WTC11 (cell line): ENCODE measurements around the gene CCDC149.

Experiments used
- CREM ChIP-seq: sonication (generic); formaldehyde crosslinking; IDR thresholded peaks from 2 replicates; pipeline ENCODE4 v1.8.1; 2022; ENCODE audit warnings: mild to moderate bottlenecking, missing genetic modification reagents, moderate library complexity
- MXD4 ChIP-seq: fragments of 250-450 bp; sonication (Bioruptor Pico); IDR thresholded peaks from 2 replicates; pipeline ENCODE4 v1.8.0; 2021; ENCODE audit warnings: mild to moderate bottlenecking, moderate library complexity, borderline replicate concordance
- NR2C2 ChIP-seq: sonication (generic); formaldehyde crosslinking; IDR thresholded peaks from 2 replicates; pipeline ENCODE4 v1.8.0; 2022; ENCODE audit warnings: mild to moderate bottlenecking, missing genetic modification reagents
- SMAD3 ChIP-seq: sonication (generic); formaldehyde crosslinking; IDR thresholded peaks from 2 replicates; pipeline ENCODE4 v1.8.0; 2022; ENCODE audit warnings: missing genetic modification reagents, mild to moderate bottlenecking, borderline replicate concordance
- TEAD4 ChIP-seq: sonication (generic); formaldehyde crosslinking; IDR thresholded peaks from 2 replicates; pipeline ENCODE4 v1.8.0; 2022; ENCODE audit warnings: mild to moderate bottlenecking, missing genetic modification reagents
- ZNF671 ChIP-seq: fragments of 250-450 bp; sonication (Bioruptor Pico); IDR thresholded peaks from 2 replicates; pipeline ENCODE4 v1.8.0; 2021; ENCODE audit warnings: mild to moderate bottlenecking
- TF ChIP-seq, protein P1 (sequence below): fragments of 200-600 bp; IDR thresholded peaks from 2 replicates; pipeline ENCODE4 v1.8.0; 2022; ENCODE audit warnings: antibody characterized with exemption
- TF ChIP-seq, protein P2 (sequence below): sonication (generic); formaldehyde crosslinking; IDR thresholded peaks from 2 replicates; pipeline ENCODE4 v1.8.0; 2022; ENCODE audit warnings: mild to moderate bottlenecking, missing genetic modification reagents
- TF ChIP-seq, protein P3 (sequence below): sonication (generic); formaldehyde crosslinking; IDR thresholded peaks from 2 replicates; pipeline ENCODE4 v1.8.0; 2022; ENCODE audit warnings: mild to moderate bottlenecking, missing genetic modification reagents
- TF ChIP-seq, protein P4 (sequence below): fragments of 250-450 bp; sonication (Bioruptor Pico); IDR thresholded peaks from 2 replicates; pipeline ENCODE4 v2.1.2; 2022; ENCODE audit warnings: mild to moderate bottlenecking, moderate library complexity
- TF ChIP-seq, protein P5 (sequence below): fragments of 250-450 bp; sonication (Bioruptor Pico); IDR thresholded peaks from 2 replicates; pipeline ENCODE4 v1.8.0; 2021; ENCODE audit warnings: mild to moderate bottlenecking
- TF ChIP-seq, protein P6 (sequence below): sonication (generic); formaldehyde crosslinking; IDR thresholded peaks from 2 replicates; pipeline ENCODE4 v1.8.1; 2023; ENCODE audit warnings: mild to moderate bottlenecking, missing genetic modification reagents, moderate library complexity

DNA sequence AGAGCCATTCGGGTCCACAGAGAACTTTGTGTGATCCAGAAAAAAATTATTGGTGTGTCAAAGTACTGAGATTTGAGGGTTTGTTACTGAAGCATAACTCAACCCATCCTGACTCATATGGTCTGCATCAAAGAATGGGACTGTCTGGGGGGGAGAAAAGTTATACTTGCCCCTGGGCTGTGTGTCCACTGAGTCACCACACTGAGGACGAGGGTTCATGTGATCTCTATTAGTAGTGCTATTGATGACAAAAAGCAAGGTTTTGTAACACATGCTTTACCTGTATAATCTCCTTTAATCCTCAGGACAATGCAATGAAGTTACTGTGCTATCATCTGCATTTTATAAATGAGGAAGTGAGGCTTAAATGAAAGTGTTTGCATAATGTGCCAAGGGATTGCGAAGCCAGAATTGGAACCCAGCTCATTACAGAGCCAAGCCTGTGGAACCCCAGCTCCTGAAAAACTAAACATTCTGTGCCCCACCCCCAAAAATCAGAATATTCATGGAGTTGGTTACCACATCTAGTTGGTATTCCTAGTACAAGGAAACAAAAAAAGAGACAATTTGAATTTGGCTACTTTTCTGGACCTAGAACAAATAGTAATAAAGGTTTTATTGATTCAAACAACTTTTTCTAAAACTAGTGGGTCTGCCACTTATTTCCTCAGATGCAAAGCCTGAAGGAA is 31.2 kb downstream of the CCDC149 start:
- TF ChIP-seq TEAD4 (CRISPR knock-in tag): no peak
- TF ChIP-seq, protein P1, sequence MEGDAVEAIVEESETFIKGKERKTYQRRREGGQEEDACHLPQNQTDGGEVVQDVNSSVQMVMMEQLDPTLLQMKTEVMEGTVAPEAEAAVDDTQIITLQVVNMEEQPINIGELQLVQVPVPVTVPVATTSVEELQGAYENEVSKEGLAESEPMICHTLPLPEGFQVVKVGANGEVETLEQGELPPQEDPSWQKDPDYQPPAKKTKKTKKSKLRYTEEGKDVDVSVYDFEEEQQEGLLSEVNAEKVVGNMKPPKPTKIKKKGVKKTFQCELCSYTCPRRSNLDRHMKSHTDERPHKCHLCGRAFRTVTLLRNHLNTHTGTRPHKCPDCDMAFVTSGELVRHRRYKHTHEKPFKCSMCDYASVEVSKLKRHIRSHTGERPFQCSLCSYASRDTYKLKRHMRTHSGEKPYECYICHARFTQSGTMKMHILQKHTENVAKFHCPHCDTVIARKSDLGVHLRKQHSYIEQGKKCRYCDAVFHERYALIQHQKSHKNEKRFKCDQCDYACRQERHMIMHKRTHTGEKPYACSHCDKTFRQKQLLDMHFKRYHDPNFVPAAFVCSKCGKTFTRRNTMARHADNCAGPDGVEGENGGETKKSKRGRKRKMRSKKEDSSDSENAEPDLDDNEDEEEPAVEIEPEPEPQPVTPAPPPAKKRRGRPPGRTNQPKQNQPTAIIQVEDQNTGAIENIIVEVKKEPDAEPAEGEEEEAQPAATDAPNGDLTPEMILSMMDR: no peak
- TF ChIP-seq ZNF671 (CRISPR knock-in tag): no peak
- TF ChIP-seq, protein P2, sequence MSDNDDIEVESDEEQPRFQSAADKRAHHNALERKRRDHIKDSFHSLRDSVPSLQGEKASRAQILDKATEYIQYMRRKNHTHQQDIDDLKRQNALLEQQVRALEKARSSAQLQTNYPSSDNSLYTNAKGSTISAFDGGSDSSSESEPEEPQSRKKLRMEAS: no peak
- TF ChIP-seq CREM (CRISPR knock-in tag): no peak
- no peak for TF ChIP-seq NR2C2 (CRISPR knock-in tag)
- TF ChIP-seq, protein P3, sequence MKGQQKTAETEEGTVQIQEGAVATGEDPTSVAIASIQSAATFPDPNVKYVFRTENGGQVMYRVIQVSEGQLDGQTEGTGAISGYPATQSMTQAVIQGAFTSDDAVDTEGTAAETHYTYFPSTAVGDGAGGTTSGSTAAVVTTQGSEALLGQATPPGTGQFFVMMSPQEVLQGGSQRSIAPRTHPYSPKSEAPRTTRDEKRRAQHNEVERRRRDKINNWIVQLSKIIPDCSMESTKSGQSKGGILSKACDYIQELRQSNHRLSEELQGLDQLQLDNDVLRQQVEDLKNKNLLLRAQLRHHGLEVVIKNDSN (CRISPR knock-in tag): no peak
- TF ChIP-seq, protein P4, sequence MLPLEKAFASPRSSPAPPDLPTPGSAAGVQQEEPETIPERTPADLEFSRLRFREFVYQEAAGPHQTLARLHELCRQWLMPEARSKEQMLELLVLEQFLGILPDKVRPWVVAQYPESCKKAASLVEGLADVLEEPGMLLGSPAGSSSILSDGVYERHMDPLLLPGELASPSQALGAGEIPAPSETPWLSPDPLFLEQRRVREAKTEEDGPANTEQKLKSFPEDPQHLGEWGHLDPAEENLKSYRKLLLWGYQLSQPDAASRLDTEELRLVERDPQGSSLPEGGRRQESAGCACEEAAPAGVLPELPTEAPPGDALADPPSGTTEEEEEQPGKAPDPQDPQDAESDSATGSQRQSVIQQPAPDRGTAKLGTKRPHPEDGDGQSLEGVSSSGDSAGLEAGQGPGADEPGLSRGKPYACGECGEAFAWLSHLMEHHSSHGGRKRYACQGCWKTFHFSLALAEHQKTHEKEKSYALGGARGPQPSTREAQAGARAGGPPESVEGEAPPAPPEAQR (CRISPR knock-in tag): no peak
- no peak for TF ChIP-seq MXD4 (CRISPR knock-in tag)
- TF ChIP-seq, protein P5, sequence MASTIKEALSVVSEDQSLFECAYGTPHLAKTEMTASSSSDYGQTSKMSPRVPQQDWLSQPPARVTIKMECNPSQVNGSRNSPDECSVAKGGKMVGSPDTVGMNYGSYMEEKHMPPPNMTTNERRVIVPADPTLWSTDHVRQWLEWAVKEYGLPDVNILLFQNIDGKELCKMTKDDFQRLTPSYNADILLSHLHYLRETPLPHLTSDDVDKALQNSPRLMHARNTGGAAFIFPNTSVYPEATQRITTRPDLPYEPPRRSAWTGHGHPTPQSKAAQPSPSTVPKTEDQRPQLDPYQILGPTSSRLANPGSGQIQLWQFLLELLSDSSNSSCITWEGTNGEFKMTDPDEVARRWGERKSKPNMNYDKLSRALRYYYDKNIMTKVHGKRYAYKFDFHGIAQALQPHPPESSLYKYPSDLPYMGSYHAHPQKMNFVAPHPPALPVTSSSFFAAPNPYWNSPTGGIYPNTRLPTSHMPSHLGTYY (CRISPR knock-in tag): no peak
- TF ChIP-seq, protein P6, sequence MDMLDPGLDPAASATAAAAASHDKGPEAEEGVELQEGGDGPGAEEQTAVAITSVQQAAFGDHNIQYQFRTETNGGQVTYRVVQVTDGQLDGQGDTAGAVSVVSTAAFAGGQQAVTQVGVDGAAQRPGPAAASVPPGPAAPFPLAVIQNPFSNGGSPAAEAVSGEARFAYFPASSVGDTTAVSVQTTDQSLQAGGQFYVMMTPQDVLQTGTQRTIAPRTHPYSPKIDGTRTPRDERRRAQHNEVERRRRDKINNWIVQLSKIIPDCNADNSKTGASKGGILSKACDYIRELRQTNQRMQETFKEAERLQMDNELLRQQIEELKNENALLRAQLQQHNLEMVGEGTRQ: no peak
- TF ChIP-seq SMAD3 (CRISPR knock-in tag): no peak
